ENCODE measurements around the gene DNAJB1. TPM values are rescaled to one million over a fixed set of nuclear protein-coding genes. Genes with fewer than 3 reads are reported as not detected.
"Not testable (repeated sequence)": the region's sequence is repeated elsewhere in the genome, so short reads cannot be mapped to it uniquely, and the experiment has no call there.

DNAJB1 gene
- total RNA-seq: 10 to 100 TPM; 65.3 to 68.8 TPM

- ATAC-seq (peak; percentile 79 to 84), DNase-seq (ENCODE audit: low spot score) (peak; percentile 91)
- H3K9me3 Mint-ChIP-seq: no peaks in the 10 kb centered on the region
- H3K4me3 Mint-ChIP-seq: peak within 1 kb of the TSS; percentile 99
- H3K36me3 Mint-ChIP-seq: peaks cover 22% of the 10 kb centered on the region
- H3K27me3 Mint-ChIP-seq: no peaks in the 10 kb centered on the region
- peaks cover 46 to 59% of the 10 kb centered on the region in 2 donors for H3K4me1 Mint-ChIP-seq (ENCODE audit: low read depth in 2 of 2)
- peak within 1 kb of the TSS; percentile 80 to 95 for H3K27ac Mint-ChIP-seq
These were observed at the start of gene DNAJB1 for GRCh38 chr19:14517840-14518505. Gene DNAJB1, minus strand, starts transcription at chr19:14518397. Its CDS starts 48 bp downstream, at chr19:14518349.

- no peaks in the 10 kb centered on the region for H3K27me3 Mint-ChIP-seq
- H3K4me3 Mint-ChIP-seq: peak overlapping the region; percentile 36
- no peaks in the 10 kb centered on the region for H3K9me3 Mint-ChIP-seq
- H3K27ac Mint-ChIP-seq: peak overlapping the region; percentile 51 to 87
- DNase-seq (ENCODE audit: low spot score): no peak
- peaks cover 26 to 52% of the 10 kb centered on the region in 2 donors for H3K4me1 Mint-ChIP-seq (ENCODE audit: low read depth in 2 of 2)
- no peaks in the 10 kb centered on the region for H3K36me3 Mint-ChIP-seq
- no peak for ATAC-seq
These were observed 48.9 kb upstream of the DNAJB1 start for GRCh38 chr19:14567079-14567478.

DNA sequence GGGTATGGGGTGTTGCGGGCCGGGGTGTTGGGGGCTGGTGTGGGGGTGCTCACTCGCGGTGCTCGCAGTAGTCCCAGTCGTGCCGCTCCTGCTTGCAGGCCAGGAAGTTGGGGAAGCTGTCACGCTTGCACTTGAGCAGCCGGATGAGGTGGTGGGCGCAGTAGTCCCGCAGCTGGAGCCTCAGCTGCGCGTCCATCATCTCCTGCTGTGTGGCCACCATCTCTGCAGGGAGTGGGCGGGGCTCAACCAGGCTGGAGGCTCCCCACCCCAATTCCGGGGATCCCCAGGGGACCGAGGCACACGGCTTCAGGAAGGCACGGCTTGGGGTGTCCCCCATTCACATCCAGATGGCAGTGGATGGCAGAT lies 48.5 kb upstream of the DNAJB1 start:
- Mint-ChIP-seq H3K4me3 (no peak overlapping the region), H3K36me3 (no peaks in the 10 kb centered on the region), H3K9me3 (no peaks in the 10 kb centered on the region), H3K4me1 (ENCODE audit: low read depth in 2 of 2) (peaks cover 29 to 53% of the 10 kb centered on the region in 2 donors), H3K27ac (peak overlapping the region; percentile 51 to 87), H3K27me3 (no peaks in the 10 kb centered on the region)
- ATAC-seq (no peak), DNase-seq (ENCODE audit: low spot score) (no peak)

- H3K27ac Mint-ChIP-seq: peak overlapping the region in 1 of 2 donors; percentile 51
- no peaks in the 10 kb centered on the region for H3K27me3 Mint-ChIP-seq
- peaks cover 29 to 52% of the 10 kb centered on the region in 2 donors for H3K4me1 Mint-ChIP-seq (ENCODE audit: low read depth in 2 of 2)
- no peaks in the 10 kb centered on the region for H3K36me3 Mint-ChIP-seq
- no peaks in the 10 kb centered on the region for H3K9me3 Mint-ChIP-seq
- peak overlapping the region; percentile 8 for H3K4me3 Mint-ChIP-seq
- ATAC-seq: no peak
- no peak for DNase-seq (ENCODE audit: low spot score)
These were observed 47.8 kb upstream of the DNAJB1 start for GRCh38 chr19:14565765-14566711.

- no peak for ATAC-seq
- H3K27ac Mint-ChIP-seq: no peak overlapping the region
- peaks cover 29 to 49% of the 10 kb centered on the region in 2 donors for H3K4me1 Mint-ChIP-seq (ENCODE audit: low read depth in 2 of 2)
- H3K4me3 Mint-ChIP-seq: no peak overlapping the region
- no peaks in the 10 kb centered on the region for H3K9me3 Mint-ChIP-seq
- H3K27me3 Mint-ChIP-seq: no peaks in the 10 kb centered on the region
- no peaks in the 10 kb centered on the region for H3K36me3 Mint-ChIP-seq
- no peak for DNase-seq (ENCODE audit: low spot score)
These were observed 47.1 kb upstream of the DNAJB1 start for GRCh38 chr19:14565298-14565679.

DNA sequence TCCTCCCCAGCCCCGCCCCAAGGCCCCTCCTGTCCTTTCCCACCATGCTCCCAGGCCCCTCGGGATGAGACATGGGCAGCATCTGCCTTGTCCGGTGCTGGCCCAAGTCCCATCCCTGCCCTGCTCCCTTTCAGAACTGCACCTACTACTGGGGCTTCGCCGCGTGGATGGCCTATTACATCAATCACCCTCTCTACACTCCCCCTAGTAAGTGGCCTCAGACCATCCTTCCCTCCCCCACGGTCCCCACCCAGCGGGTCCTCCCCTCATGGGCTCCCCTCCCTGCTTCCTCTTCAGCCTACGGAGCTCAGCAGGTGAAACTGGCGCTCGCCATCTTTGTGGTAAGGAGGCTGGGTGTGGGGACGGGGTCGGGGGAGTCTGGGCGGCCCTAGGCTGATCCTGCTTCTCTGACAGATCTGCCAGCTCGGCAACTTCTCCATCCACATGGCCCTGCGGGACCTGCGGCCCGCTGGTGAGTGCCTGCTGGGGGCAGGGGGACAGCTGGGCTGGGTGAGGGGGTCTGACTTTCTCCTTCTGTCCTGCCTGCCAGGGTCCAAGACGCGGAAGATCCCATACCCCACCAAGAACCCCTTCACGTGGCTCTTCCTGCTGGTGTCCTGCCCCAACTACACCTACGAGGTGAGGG lies 46.6 kb upstream of the DNAJB1 start:
- DNase-seq (ENCODE audit: low spot score); ATAC-seq; H3K27me3 Mint-ChIP-seq; H3K9me3 Mint-ChIP-seq; H3K36me3 Mint-ChIP-seq; H3K4me3 Mint-ChIP-seq; H3K27ac Mint-ChIP-seq: not testable (repeated sequence)
- peaks cover 29 to 49% of the 10 kb centered on the region in 2 donors for H3K4me1 Mint-ChIP-seq (ENCODE audit: low read depth in 2 of 2)

- Mint-ChIP-seq H3K27me3 (no peaks in the 10 kb centered on the region), H3K4me1 (ENCODE audit: low read depth in 2 of 2) (peaks cover 29 to 47% of the 10 kb centered on the region in 2 donors), H3K9me3 (no peaks in the 10 kb centered on the region), H3K27ac (peak overlapping the region in 1 of 2 donors; percentile 48), H3K4me3 (peak overlapping the region; percentile 20), H3K36me3 (no peaks in the 10 kb centered on the region)
- ATAC-seq (peak; percentile 48 to 61), DNase-seq (ENCODE audit: low spot score) (no peak)
These were observed 45.9 kb upstream of the DNAJB1 start for GRCh38 chr19:14563989-14564651.

DNA sequence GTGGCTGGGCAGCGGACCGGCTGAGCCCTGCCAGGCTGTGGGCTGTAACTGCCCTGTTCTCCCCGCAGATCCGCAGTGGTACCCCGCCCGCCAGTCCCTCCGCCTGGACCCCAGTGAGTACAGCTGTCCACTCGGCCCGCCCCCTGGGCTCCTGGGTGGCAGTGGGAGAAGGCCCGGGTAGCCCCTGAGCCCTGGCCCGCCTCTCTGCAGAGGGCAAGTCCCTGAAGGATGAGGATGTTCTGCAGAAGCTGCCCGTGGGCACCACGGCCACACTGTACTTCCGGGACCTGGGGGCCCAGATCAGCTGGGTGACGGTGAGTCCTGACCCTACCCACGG lies 45.4 kb upstream of the DNAJB1 start:
- peak overlapping the region; percentile 20 for H3K4me3 Mint-ChIP-seq
- peak overlapping the region in 1 of 2 donors; percentile 48 for H3K27ac Mint-ChIP-seq
- ATAC-seq (no peak), DNase-seq (ENCODE audit: low spot score) (no peak)
- H3K36me3 Mint-ChIP-seq: no peaks in the 10 kb centered on the region
- H3K4me1 Mint-ChIP-seq (ENCODE audit: low read depth in 2 of 2): peaks cover 26 to 45% of the 10 kb centered on the region in 2 donors
- no peaks in the 10 kb centered on the region for H3K9me3 Mint-ChIP-seq
- no peaks in the 10 kb centered on the region for H3K27me3 Mint-ChIP-seq

DNA sequence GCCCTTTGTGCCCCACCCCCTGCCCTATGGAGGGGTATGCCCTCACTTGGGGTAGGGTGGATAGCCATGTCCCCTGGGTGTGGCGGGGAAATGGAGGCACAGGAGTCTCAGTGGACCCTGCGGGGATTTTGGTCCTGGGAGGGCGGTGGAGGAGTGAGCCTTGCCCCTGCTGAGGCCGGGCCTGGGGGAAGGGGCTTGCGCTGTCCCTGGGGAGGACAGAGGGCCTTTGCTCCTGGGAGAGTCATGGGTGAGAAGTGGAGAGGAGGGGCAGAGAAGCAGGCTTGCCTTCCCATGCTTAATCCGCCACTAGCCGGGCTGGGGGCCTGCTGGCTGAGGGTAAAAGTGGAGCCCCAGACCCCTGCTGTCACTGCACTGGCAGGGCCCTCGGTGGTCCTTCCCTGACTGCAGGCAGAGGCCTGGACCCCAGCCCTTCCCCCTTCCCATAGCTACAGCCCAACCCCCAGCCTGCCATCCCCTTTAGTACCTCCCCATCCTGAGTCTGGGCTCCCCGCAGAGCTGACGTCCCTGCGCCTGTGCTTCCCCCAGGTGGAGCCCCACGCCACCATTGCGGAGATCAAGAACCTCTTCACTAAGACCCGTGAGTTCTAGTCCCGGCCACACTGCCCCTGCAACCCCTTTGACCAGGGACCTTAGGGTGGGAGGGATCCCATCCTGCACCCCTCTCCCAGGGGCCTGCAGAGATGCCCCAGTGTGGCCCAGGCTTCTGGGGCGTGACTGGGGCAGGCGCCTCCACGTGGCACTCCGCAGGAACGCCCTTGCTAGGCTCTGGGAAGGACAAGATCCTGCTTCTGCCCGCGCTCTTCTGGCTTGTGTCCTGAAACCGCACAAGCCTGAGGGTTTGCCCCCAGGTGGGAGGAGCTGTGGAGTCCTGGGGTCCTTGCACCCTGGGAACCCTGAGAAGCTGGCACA lies 44.7 kb upstream of the DNAJB1 start:
- no peak for DNase-seq (ENCODE audit: low spot score)
- Mint-ChIP-seq H3K27me3 (no peaks in the 10 kb centered on the region), H3K4me3 (peak overlapping the region; percentile 67), H3K27ac (peak overlapping the region; percentile 81 to 92), H3K4me1 (ENCODE audit: low read depth in 2 of 2) (peaks cover 22 to 42% of the 10 kb centered on the region in 2 donors), H3K9me3 (no peaks in the 10 kb centered on the region), H3K36me3 (no peaks in the 10 kb centered on the region)
- ATAC-seq: no peak

DNA sequence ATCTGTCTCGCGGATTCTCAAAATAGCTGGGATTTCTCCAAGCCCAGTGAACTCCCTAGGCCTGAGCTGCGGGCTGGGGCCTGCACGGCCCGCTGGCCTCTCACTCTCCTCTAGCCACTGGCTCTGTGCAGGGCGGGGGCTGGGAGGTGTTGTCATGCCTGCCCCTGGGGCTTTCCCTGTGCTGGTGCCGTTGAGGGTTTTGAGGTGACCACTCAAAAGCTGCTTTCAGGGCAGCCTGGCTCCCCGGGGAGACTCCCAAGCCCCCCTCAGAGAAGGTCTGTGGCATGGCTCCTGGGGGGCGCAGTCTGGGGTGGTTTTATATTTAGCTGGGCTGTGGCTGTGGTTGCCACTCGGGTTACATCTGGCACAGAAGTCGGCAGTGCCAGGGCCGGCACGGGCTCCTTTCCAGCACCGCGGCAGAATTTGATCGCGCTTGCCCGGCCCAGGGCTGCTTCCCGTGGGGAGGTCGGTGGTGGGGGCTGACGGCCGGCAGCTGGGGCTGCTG lies 43.7 kb upstream of the DNAJB1 start:
- Mint-ChIP-seq H3K4me1 (ENCODE audit: low read depth in 2 of 2) (peaks cover 13 to 32% of the 10 kb centered on the region in 2 donors), H3K4me3 (peak overlapping the region; percentile 67), H3K27me3 (no peaks in the 10 kb centered on the region), H3K9me3 (no peaks in the 10 kb centered on the region), H3K36me3 (no peaks in the 10 kb centered on the region), H3K27ac (peak overlapping the region; percentile 81 to 92)
- ATAC-seq (peak; percentile 79 to 87), DNase-seq (ENCODE audit: low spot score) (peak; percentile 82)

- Mint-ChIP-seq H3K4me1 (ENCODE audit: low read depth in 2 of 2) (peaks cover 19 to 35% of the 10 kb centered on the region in 2 donors), H3K4me3 (peak overlapping the region; percentile 67), H3K27ac (peak overlapping the region; percentile 81 to 92), H3K36me3 (no peaks in the 10 kb centered on the region), H3K9me3 (no peaks in the 10 kb centered on the region), H3K27me3 (no peaks in the 10 kb centered on the region)
- ATAC-seq (no peak), DNase-seq (ENCODE audit: low spot score) (no peak)
These were observed 43.1 kb upstream of the DNAJB1 start for GRCh38 chr19:14561249-14561648.

DNA sequence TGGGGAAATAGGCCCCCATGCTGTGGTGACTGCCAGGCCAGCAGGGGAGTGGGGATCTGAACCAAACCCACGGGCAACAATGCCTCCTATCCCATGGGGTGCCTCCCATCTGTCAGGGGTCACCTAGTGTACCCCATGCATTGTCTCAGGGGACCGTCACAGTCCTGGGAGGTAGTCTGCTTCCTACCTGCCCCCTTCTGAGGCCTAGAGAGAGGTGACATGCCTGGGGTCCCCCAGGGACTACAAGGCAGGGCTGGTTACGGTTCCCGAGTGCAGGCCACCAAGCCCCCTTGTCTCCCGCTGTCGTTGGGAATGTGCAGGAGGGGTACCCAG lies 42.5 kb upstream of the DNAJB1 start:
- no peak for ATAC-seq

More for the DNA sequence above, 42.5 kb upstream of the DNAJB1 start:
- peak overlapping the region; percentile 60 to 76 for H3K27ac Mint-ChIP-seq
- no peaks in the 10 kb centered on the region for H3K27me3 Mint-ChIP-seq
- no peak overlapping the region for H3K4me3 Mint-ChIP-seq
- peaks cover 24 to 37% of the 10 kb centered on the region in 2 donors for H3K4me1 Mint-ChIP-seq (ENCODE audit: low read depth in 2 of 2)
- DNase-seq (ENCODE audit: low spot score): no peak
- H3K36me3 Mint-ChIP-seq: no peaks in the 10 kb centered on the region
- H3K9me3 Mint-ChIP-seq: no peaks in the 10 kb centered on the region

Measured in natural killer cell treated with Interleukin-12 subunit alpha and Interleukin-12 subunit beta and Interleukin-15 and Interleukin-18, amount 100 ng/mL, for 72 hours (primary cell).